ENCODE results near the gene PKIB. TPM values are rescaled to one million over a fixed set of nuclear protein-coding genes. Genes with fewer than 3 reads are reported as not detected.
A peak's percentile ranks its signal among the peaks of the same experiment; 100 is the strongest.
"Not testable (repeated sequence)": the region's sequence is repeated elsewhere in the genome, so short reads cannot be mapped to it uniquely, and the experiment has no call there.

The PKIB gene
- total RNA-seq, 1 donor from 2014 or later, result 15.3 TPM

DNA sequence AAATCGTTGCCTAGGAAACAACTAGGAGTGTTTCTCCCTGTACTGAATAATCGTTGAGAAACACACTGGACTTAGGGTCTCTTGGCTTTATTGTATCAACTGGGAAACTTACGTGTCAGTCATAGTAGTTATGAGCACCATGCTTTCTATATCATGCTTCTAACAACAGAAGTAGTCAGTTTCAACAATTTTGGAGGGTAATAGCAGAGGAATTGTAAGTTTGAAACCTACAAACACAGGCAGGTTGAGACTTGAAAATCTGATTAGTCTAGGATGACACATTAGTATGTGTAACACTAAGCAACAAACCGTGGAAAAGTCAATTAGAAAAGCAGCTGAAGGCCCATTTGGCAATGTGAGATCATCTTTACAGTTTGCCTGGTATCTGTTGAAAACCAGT is 125.4 kb downstream of the PKIB start:
- TF ChIP-seq CTCF (IDR thresholded peaks at IDR 0.05; ENCODE audit: insufficient read depth, low read length, poor library complexity, severe bottlenecking), result no peak
- no peaks in the 10 kb centered on the region for H3K36me3 ChIP-seq (ENCODE audit: control insufficient read depth, insufficient read depth, low read length)
- DNase-seq (ENCODE audit: low read depth), result no peak
- no peak overlapping the region for H3K4me3 ChIP-seq (ENCODE audit: low read depth, low read length)
- H3K27me3 ChIP-seq (ENCODE audit: control insufficient read depth, insufficient read depth, low read length), result no peaks in the 10 kb centered on the region

GRCh38 chr6:122736163-122736562 is 126.0 kb downstream of the PKIB start:
- Histone ChIP-seq H3K36me3 (ENCODE audit: control insufficient read depth, insufficient read depth, low read length) (no peaks in the 10 kb centered on the region), H3K4me3 (ENCODE audit: low read depth, low read length) (no peak overlapping the region), H3K27me3 (ENCODE audit: control insufficient read depth, insufficient read depth, low read length) (no peaks in the 10 kb centered on the region)
- DNase-seq (ENCODE audit: low read depth), result no peak
- no peak for TF ChIP-seq CTCF (IDR thresholded peaks at IDR 0.05; ENCODE audit: insufficient read depth, low read length, poor library complexity, severe bottlenecking)

DNA sequence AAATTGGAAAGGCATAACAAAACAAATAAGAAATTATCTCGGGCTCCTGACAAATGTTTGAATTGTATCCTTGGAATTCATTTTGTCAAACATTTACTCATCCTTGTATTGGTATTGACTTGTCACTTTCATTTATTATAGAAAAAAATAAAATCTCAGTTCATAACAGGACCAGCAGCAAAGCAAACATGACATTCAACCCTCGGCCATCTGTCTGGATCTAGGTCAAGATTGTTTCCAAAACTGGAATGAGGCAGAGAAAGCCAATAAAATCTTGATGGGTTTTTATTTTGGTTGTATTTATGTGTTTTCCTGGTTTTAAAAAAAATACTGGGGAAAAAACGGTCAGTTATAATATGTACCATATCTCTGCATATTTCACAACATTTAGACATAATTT is 126.4 kb downstream of the PKIB start:
- Histone ChIP-seq H3K27me3 (ENCODE audit: control insufficient read depth, insufficient read depth, low read length) (no peaks in the 10 kb centered on the region), H3K4me3 (ENCODE audit: low read depth, low read length) (no peak overlapping the region), H3K36me3 (ENCODE audit: control insufficient read depth, insufficient read depth, low read length) (no peaks in the 10 kb centered on the region)
- TF ChIP-seq CTCF (IDR thresholded peaks at IDR 0.05; ENCODE audit: insufficient read depth, low read length, poor library complexity, severe bottlenecking), result no peak
- no peak for DNase-seq (ENCODE audit: low read depth)

GRCh38 chr6:122740091-122740490 is 129.9 kb downstream of the PKIB start:
- no peaks in the 10 kb centered on the region for H3K27me3 ChIP-seq (ENCODE audit: control insufficient read depth, insufficient read depth, low read length)
- TF ChIP-seq CTCF (IDR thresholded peaks at IDR 0.05; ENCODE audit: insufficient read depth, low read length, poor library complexity, severe bottlenecking), result no peak
- no peaks in the 10 kb centered on the region for H3K36me3 ChIP-seq (ENCODE audit: control insufficient read depth, insufficient read depth, low read length)
- DNase-seq (ENCODE audit: low read depth), result no peak
- no peak overlapping the region for H3K4me3 ChIP-seq (ENCODE audit: low read depth, low read length)

- no peak overlapping the region for H3K4me3 ChIP-seq (ENCODE audit: low read depth, low read length)
- no peaks in the 10 kb centered on the region for H3K36me3 ChIP-seq (ENCODE audit: control insufficient read depth, insufficient read depth, low read length)
- TF ChIP-seq CTCF (IDR thresholded peaks at IDR 0.05; ENCODE audit: insufficient read depth, low read length, poor library complexity, severe bottlenecking), result no peak
- DNase-seq (ENCODE audit: low read depth), result no peak
- H3K27me3 ChIP-seq (ENCODE audit: control insufficient read depth, insufficient read depth, low read length), result no peaks in the 10 kb centered on the region
These were observed 130.7 kb downstream of the PKIB start for GRCh38 chr6:122740936-122741335.

DNA sequence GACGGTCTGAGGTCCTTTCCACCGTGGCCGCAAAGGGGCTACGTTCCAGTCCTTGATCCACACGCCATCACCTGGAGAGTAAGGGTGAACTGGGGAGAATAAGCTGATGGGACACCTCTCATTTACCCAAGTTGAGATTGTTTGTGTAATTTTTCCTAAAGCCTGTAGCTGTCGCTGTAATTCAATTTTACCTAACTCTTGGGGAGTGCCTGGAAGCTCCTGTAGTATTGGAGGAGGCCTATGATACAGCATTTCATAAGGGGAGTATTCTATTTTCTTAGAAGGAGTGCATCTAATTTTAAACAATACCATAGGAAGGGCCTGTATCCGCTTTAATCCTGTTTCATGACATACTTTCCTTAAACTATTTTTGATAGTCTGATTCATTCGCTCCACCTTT is 134.0 kb downstream of the PKIB start:
- H3K27me3 ChIP-seq (ENCODE audit: control insufficient read depth, insufficient read depth, low read length); H3K36me3 ChIP-seq (ENCODE audit: control insufficient read depth, insufficient read depth, low read length); H3K4me3 ChIP-seq (ENCODE audit: low read depth, low read length); DNase-seq (ENCODE audit: low read depth): not testable (repeated sequence)
- peak; percentile 37 for TF ChIP-seq CTCF (IDR thresholded peaks at IDR 0.05; ENCODE audit: insufficient read depth, low read length, poor library complexity, severe bottlenecking)

DNA sequence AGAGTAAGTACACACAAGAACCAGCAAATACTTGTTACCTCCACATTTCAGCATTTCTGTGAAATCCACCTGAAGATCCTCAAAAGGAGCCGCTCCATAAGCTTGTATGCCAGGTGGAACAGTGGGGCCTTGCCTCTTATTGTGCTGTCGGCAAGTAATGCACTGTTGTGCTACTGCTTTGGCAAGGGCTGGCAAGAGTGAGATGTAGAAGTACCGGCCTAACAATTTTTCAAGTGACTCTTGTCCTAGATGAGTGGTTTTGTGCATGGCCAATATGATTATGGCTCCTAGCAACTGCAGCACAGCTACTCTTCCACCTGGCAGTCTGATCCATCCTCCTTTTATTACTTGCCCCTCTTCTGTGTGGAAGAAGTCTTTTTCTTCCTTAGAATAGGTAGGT is 134.7 kb downstream of the PKIB start:
- H3K4me3 ChIP-seq (ENCODE audit: low read depth, low read length); H3K27me3 ChIP-seq (ENCODE audit: control insufficient read depth, insufficient read depth, low read length); DNase-seq (ENCODE audit: low read depth); H3K36me3 ChIP-seq (ENCODE audit: control insufficient read depth, insufficient read depth, low read length): not testable (repeated sequence)

Measured in kidney epithelial cell (primary cell).